Measurements from ENCODE around the gene PWWP2B.

- no peak for TF ChIP-seq SAFB (IDR thresholded peaks at IDR 0.05; ENCODE audit: borderline replicate concordance, low read depth, low read length)
- no peak for TF ChIP-seq GTF2F1 (IDR thresholded peaks at IDR 0.05; ENCODE audit: low read depth, low read length)
- TF ChIP-seq CHD7 (IDR thresholded peaks at IDR 0.05; ENCODE audit: low read depth, low read length), result no peak
- TF ChIP-seq DLX4 (CRISPR knock-in tag; IDR thresholded peaks at IDR 0.05), result no peak
- TF ChIP-seq HBP1 (CRISPR knock-in tag; IDR thresholded peaks at IDR 0.05), result no peak
- TF ChIP-seq ZFP1 (CRISPR knock-in tag; IDR thresholded peaks at IDR 0.05), result no peak
- no peak for TF ChIP-seq CTCF (IDR thresholded peaks at IDR 0.05 in 2 of 3, conservative IDR thresholded peaks at IDR 0.05 in 1 of 3; ENCODE audit: insufficient read depth in 2 of 3, low read depth in 1 of 3, low read length in 3 of 3)
- TF ChIP-seq, protein P1, sequence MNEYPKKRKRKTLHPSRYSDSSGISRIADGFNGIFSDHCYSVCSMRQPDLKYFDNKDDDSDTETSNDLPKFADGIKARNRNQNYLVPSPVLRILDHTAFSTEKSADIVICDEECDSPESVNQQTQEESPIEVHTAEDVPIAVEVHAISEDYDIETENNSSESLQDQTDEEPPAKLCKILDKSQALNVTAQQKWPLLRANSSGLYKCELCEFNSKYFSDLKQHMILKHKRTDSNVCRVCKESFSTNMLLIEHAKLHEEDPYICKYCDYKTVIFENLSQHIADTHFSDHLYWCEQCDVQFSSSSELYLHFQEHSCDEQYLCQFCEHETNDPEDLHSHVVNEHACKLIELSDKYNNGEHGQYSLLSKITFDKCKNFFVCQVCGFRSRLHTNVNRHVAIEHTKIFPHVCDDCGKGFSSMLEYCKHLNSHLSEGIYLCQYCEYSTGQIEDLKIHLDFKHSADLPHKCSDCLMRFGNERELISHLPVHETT (CRISPR knock-in tag; conservative IDR thresholded peaks at IDR 0.05 in 1 of 2, IDR thresholded peaks at IDR 0.05 in 1 of 2), result no peak
- TF ChIP-seq CGGBP1 (CRISPR knock-in tag; IDR thresholded peaks at IDR 0.05), result no peak
- no peak for TF ChIP-seq ZFX (CRISPR knock-in tag; IDR thresholded peaks at IDR 0.05)
- TF ChIP-seq, protein P2, sequence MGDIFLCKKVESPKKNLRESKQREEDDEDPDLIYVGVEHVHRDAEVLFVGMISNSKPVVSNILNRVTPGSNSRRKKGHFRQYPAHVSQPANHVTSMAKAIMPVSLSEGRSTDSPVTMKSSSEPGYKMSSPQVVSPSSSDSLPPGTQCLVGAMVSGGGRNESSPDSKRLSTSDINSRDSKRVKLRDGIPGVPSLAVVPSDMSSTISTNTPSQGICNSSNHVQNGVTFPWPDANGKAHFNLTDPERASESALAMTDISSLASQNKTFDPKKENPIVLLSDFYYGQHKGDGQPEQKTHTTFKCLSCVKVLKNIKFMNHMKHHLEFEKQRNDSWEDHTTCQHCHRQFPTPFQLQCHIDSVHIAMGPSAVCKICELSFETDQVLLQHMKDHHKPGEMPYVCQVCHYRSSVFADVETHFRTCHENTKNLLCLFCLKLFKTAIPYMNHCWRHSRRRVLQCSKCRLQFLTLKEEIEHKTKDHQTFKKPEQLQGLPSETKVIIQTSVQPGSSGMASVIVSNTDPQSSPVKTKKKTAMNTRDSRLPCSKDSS (IDR thresholded peaks at IDR 0.05; ENCODE audit: low read depth, partially characterized antibody), result no peak
Observed at GRCh38 chr10:132401401-132402118, 4.6 kb downstream of the PWWP2B start.

All from K562 (cell line).